Hypothalamus (tissue), 51 donors: ENCODE measurements around the gene SLC12A4.
"Not testable (repeated sequence)": the region's sequence is repeated elsewhere in the genome, so short reads cannot be mapped to it uniquely, and the experiment has no call there.

Experiments used
- DNase-seq, 51 donors: peaks; one replicate each; lab custom pipeline; 2025; lab: John Stamatoyannopoulos, UW

Gene SLC12A4

DNA sequence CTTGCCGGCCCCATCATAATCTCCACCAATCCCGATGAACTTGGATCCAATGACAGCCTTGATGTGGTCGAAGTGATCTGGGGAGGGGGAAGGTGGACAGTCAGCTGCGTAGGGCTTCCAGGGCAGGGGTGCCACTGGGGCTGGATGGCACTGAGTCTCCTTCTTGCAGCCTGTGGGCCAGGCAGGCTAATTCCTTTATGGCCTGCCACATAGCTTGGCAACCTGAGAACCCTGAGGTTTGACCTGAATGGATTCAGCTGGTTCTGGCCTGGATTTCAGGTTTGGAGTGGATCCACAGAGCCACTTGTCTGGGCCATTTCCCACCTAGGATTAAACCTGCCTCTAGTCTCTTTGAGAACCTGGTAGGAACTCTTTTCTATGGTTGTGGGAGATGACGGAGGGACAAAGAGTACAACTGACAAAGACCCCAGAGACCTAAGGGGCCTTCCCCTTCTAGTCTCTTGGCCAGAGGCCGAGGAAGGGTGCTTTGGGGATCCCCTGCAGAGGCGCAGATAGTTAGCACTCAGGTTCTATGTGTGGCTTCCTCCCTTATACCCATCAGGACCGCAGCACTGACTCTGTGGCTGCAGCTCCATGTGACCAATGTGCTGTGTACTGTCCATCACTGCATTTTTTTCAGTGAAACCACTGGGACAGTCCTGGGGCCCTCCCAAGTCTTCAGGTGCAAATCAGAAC lies 21.0 kb upstream of the SLC12A4 start:
- DNase-seq = no peak

DNA sequence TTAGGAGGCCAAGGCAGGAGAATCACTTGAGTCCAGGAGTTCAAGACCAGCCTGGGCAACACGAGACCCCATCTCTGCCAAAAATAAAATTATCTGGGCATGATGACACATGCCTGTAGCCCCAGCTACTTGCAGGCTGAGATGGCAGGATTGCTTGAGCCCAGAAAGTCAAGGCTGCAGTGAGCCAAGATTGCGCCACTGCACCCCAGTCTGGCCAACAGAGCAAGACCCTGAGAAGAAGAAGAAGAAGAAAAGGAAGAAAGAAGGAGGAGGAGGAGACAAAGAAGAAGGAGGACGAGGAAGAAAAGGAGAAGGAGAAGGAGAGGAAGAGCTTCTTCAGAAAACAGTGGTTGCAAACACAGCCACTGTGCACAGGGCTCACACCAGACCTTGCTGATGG lies 20.2 kb upstream of the SLC12A4 start:
- DNase-seq = no peak

DNA sequence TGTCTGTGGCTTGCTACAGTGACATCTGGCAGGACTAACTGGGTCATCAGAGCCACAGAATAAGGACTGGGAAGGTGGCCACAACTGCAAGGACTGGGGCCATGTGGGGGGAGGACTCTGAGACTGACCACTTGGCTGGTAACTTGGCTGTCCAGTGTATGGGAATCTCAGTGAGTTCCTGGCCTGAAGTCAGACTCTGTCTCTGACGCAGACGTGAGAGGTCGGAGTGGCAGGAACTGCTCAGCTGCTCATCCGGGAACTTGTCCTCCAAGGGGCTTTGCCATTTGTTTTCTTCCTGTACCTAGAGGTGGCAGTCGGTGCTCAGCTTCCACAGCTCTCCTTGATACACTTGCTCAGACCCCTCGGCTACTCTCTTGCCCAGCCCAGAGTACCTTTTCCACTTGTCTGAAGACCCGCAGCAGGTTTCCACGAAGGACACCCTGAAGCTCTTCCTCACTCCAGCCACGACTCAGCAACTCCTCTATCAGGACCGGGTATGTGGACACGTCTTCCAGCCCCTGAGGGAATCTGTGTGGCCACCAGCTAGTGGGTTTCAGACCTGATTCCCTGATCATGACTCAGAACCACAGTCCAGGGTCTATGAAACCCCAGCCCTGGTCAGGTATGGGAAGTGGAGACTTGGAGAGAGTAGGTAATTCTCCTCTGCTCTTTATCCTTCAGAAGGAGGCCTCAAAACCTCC lies 19.2 kb upstream of the SLC12A4 start:
- peak in 31 of 51 donors; percentile 11 to 69 (median 36) for DNase-seq

GRCh38 chr16:67986949-67987348 lies 18.5 kb upstream of the SLC12A4 start:
- DNase-seq = no peak

DNA sequence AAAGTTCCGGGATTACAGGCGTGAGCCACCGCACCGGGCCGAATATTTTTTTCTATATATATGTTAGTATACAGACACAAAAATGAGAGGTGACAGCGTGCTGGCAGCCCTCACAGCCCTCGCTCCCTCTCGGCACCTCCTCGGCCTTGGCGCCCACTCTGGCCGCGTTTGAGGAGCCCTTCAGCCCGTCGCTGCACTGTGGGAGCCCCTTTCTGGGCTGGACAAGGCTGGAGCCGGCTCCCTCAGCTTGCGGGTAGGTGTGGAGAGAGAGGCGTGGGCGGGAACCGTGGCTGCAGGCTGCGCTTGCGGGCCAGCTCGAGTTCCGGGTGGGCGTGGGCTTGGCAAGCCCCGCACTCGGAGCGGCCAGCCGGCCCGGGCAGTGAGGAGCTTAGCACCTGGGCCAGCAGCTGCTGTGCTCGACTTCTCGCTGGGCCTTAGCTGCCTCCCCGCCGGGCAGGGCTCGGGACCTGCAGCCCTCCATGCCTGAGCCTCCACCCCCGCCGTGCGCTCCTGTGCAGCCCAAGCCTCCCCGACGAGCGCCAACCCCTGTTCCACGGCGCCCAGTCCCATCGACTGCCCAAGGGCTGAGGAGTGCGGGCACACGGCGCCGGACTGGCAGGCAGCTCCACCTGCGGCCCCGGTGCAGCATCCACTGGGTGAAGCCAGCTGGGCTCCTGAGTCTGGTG lies 13.7 kb upstream of the SLC12A4 start:
- DNase-seq = no peak

- DNase-seq = no peak
Measured at GRCh38 chr16:67979955-67980678, 11.7 kb upstream of the SLC12A4 start, which contains the start of gene DPEP3. TSS of gene DPEP3 (minus strand) at chr16:67980499. CDS start at chr16:67980380, 119 bp downstream.

- no peak for DNase-seq
Measured at GRCh38 chr16:67977469-67978227, 9.2 kb upstream of the SLC12A4 start.

GRCh38 chr16:67977005-67977404 lies 8.6 kb upstream of the SLC12A4 start:
- no peak for DNase-seq

DNA sequence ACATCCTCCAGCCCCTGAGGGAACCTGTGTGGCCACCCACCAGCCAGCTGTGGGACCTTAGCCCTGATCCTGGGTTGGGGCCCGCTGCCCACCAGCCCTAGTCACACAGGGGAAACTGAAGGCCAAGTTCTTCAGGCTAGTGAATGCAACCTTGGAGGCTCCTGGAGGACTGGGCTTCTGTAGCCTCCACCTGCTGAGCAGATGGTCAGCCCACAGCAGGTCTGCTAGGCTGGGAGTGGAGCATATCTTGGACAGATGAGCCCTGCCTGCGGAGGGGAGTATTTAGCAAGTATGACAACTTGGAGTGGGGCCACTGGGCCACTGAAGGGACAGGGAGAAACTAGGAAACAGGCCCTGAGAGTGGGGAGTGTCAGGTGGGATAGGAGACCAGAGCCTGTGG lies 7.8 kb upstream of the SLC12A4 start:
- no peak for DNase-seq

DNA sequence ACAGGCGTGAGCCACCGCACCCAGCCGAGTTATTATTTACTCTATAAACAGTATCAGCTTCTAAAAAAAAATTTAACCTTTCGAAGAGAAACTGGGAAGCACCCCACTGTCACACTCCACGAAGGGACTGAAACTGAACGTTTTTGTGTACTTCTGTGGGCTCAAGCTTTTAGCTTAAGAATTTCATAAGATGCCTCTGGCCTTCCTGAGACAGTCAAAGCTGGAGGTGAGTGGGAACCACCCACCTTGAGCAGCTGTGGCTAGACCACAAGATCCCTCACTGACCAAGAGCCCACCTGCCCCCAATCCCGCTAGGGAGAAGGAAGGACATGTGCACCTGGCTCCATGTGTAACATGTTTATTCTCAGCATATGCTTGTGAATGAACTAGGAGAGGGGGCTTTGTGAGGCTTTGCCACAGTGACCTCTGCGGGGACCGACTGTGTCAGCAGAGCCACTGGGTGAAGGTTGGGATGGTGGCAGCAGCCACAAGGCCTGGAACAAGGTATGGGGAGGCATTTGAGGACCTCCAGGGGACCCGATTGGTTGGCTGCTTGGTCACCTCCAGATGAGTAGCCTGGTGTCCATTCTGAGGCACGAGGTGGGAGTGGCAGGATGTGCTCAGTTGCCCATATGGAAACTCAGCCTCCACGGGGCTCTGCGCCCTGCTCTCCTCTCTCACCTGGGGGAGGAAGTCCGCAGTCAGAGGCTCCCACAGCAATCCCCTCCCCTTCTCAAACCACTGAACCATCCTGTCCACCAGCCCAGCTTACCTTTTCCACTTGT lies 7.1 kb upstream of the SLC12A4 start:
- no peak for DNase-seq

- not testable (repeated sequence) for DNase-seq
Measured at GRCh38 chr16:67972285-67972684, 3.8 kb upstream of the SLC12A4 start.

GRCh38 chr16:67971111-67971510 lies 2.7 kb upstream of the SLC12A4 start:
- DNase-seq = no peak

GRCh38 chr16:67969254-67970039 lies 1.0 kb upstream of the SLC12A4 start:
- DNase-seq = no peak

DNA sequence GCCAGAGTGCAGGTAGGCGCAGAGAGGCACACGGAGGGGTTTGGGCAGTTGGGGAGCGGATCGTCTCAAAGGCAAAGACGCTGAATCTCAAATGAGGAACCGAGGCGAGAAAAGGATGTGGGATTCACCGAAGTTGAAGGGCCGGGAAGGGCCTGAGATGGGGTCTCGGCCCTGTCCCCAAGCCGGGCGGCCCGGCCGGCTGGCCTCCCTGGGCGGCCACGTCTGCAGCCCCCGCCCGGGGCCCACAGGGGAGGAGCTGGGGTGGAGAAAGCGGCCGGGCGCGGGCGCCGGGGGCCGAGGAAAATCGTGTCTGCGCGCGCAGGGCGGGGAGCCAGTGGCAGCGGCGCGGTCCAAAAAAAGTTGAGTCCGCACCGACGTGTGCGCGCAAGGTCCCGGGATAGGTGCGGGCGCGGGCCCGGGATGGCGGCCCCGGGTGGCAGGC lies 458 bp downstream of the SLC12A4 start:
- peak in 4 of 51 donors; percentile 13 to 49 (median 42) for DNase-seq

GRCh38 chr16:67967183-67967957 lies 1.1 kb downstream of the SLC12A4 start:
- no peak for DNase-seq

GRCh38 chr16:67966549-67967182 lies 1.8 kb downstream of the SLC12A4 start:
- DNase-seq = peak in 1 of 51 donors; percentile 31
